OCI-LY7 (cell line): ENCODE results near the gene AKAP13. TPM values are rescaled to one million over a fixed set of nuclear protein-coding genes. Genes with fewer than 3 reads are reported as not detected.

Source experiments
- BruUV-seq: library from RNA; stranded (reverse); fragments of 400-500 nt; replicated peaks from 2 replicates; lab custom pipeline; 2021; lab: Mats Ljungman, UMichigan
- CTCF ChIA-PET: fragments of 300-600 bp; sonication (Branson Sonifier 250); formaldehyde crosslinking; loops from one replicate; lab custom pipeline; 2022; ENCODE audit warnings: antibody characterized with exemption; ENCODE audit not compliant: unreplicated experiment; lab: Charles Lee
- POLR2A ChIA-PET: fragments of 300-600 bp; sonication (Branson Sonifier 250); formaldehyde crosslinking; loops from one replicate; lab custom pipeline; 2022; ENCODE audit warnings: antibody characterized with exemption; lab: Charles Lee
- DNase-seq: peaks from one replicate; pipeline ENCODE4 v3.0.0-alpha.2; 2015; ENCODE audit warnings: low spot score
- H2AFZ ChIP-seq: fragments of 200-600 bp; sonication (generic), shearing (Covaris generic); 2 replicates; pipeline ENCODE4 v1.6.1; 2014; ENCODE audit warnings: mild to moderate bottlenecking, antibody characterized with exemption, low read length, moderate library complexity
- H3K27ac ChIP-seq: fragments of 200-600 bp; sonication (generic); 2 replicates; pipeline ENCODE4 v1.5.1; 2014; ENCODE audit warnings: mixed run types, low read depth, mild to moderate bottlenecking, moderate library complexity, low read length, inconsistent platforms; ENCODE audit not compliant: poor library complexity, severe bottlenecking
- H3K36me3 ChIP-seq: fragments of 200-600 bp; sonication (generic); 2 replicates; pipeline ENCODE4 v1.6.1; 2014; ENCODE audit warnings: mild to moderate bottlenecking, antibody characterized with exemption, low read length, moderate library complexity, mixed read lengths; ENCODE audit not compliant: insufficient read depth
- H3K4me1 ChIP-seq: fragments of 200-600 bp; sonication (generic); 2 replicates; pipeline ENCODE4 v1.5.1; 2014; ENCODE audit warnings: mild to moderate bottlenecking, low read length; ENCODE audit not compliant: insufficient read depth, poor library complexity, severe bottlenecking
- H3K4me2 ChIP-seq: fragments of 200-600 bp; sonication (generic); 2 replicates; pipeline ENCODE4 v1.6.1; 2014; ENCODE audit warnings: mild to moderate bottlenecking, low read length
- H3K4me3 ChIP-seq: fragments of 200-600 bp; sonication (generic); 2 replicates; pipeline ENCODE4 v1.5.1; 2014; ENCODE audit warnings: mild to moderate bottlenecking, low read depth, low read length; ENCODE audit not compliant: poor library complexity, severe bottlenecking
- H3K79me2 ChIP-seq: fragments of 200-600 bp; sonication (generic); 2 replicates; pipeline ENCODE4 v1.6.1; 2016; ENCODE audit warnings: low read depth, mild to moderate bottlenecking, low read length, moderate library complexity, mixed read lengths; ENCODE audit not compliant: insufficient read depth
- H3K9me2 ChIP-seq: fragments of 200-600 bp; sonication (generic); 2 replicates; pipeline ENCODE4 v1.6.1; 2016; ENCODE audit warnings: mild to moderate bottlenecking, low read length, mixed read lengths; ENCODE audit not compliant: insufficient read depth
- H3K9me3 ChIP-seq: fragments of 200-600 bp; sonication (generic); 2 replicates; pipeline ENCODE4 v1.6.1; 2014; ENCODE audit warnings: mild to moderate bottlenecking, mixed run types, low read length, mixed read lengths
- H4K20me1 ChIP-seq: fragments of 200-600 bp; sonication (generic); 2 replicates; pipeline ENCODE4 v1.6.1; 2014; ENCODE audit warnings: mild to moderate bottlenecking, antibody characterized with exemption, low read length, moderate library complexity, mixed read lengths; ENCODE audit not compliant: insufficient read depth
- EZH2phosphoT487 ChIP-seq: fragments of 200-600 bp; sonication (generic); IDR thresholded peaks from 2 replicates; pipeline ENCODE4 v1.6.1; 2018; ENCODE audit warnings: low read depth, borderline replicate concordance, mild to moderate bottlenecking, mixed run types, antibody characterized with exemption, low read length, moderate library complexity, mixed read lengths
- intact Hi-C: fragments of 100-400 bp; cut with micrococcal nuclease; formaldehyde crosslinking; loops from one replicate; pipeline ENCODE4 v1.10.0; 2022; ENCODE audit not compliant: unreplicated experiment
- total RNA-seq, 2 experiments: library from RNA; depleted of rRNA in 1 of 2; stranded (reverse); fragments of >200 nt in 1 of 2; shearing (Covaris generic) in 1 of 2; gene quantifications; 2 replicates each; pipeline ENCODE4 v1.2.3, GENCODE V29; 2014 to 2022
- TF ChIP-seq, protein P1 (sequence below): fragments of 200-600 bp; sonication (generic); conservative IDR thresholded peaks from 2 replicates; pipeline ENCODE4 v1.5.1; 2014; ENCODE audit warnings: mild to moderate bottlenecking, antibody characterized with exemption, low read length, moderate library complexity, mixed read lengths

Gene AKAP13
- total RNA-seq, 2 experiments from 2014 or later, result 140 to 250 TPM

DNA sequence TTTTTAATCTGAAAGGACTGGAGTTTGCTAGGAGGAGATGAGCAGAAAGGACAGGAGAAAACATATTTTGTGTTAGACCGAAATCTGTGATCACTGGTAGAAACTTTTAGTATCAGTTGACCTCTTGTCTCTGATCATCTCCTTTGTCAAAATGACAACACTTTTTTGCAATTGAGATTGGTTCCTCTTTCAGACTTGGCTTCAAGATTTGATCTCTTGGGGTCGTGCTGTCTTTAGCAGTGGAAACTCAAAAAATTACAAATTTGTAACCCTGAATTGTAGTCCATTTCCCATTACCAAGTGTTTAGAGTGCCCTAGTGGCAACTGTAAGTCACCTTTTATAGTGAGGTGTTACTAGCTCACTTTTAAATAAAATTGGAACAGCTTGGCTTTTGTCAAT lies 306.9 kb downstream of the AKAP13 start:
- no TSS peak for BruUV-seq
- Histone ChIP-seq H3K4me2 (peak overlapping the region; percentile 83), H3K9me2 (no peaks in the 10 kb centered on the region), H2AFZ (peak overlapping the region; percentile 11; the same call in 1 of the 2 replicates), H3K27ac (peak overlapping the region; percentile 93), H3K9me3 (no peaks in the 10 kb centered on the region), H3K79me2 (peaks cover 30% of the 10 kb centered on the region), H3K4me1 (peaks cover 64% of the 10 kb centered on the region), H3K4me3 (peak overlapping the region; percentile 3), H4K20me1 (no peaks in the 10 kb centered on the region), H3K36me3 (peaks cover 74% of the 10 kb centered on the region)
- DNase-seq, result peak; percentile 53
- ChIA-PET POLR2A (interaction anchor here (0.6 to 1.2 kb wide), 5 partner anchors 18 to 1057 kb away, joined by 3 to 7 read pairs (median 3); no protein-coding TSS in a partner anchor), CTCF (interaction anchor here (0.6 to 1.0 kb wide), 2 partner anchors 17 to 226 kb away, joined by 3 read pairs; no protein-coding TSS in a partner anchor)
- intact Hi-C loops, result no loop called here
- TF ChIP-seq, protein P1, sequence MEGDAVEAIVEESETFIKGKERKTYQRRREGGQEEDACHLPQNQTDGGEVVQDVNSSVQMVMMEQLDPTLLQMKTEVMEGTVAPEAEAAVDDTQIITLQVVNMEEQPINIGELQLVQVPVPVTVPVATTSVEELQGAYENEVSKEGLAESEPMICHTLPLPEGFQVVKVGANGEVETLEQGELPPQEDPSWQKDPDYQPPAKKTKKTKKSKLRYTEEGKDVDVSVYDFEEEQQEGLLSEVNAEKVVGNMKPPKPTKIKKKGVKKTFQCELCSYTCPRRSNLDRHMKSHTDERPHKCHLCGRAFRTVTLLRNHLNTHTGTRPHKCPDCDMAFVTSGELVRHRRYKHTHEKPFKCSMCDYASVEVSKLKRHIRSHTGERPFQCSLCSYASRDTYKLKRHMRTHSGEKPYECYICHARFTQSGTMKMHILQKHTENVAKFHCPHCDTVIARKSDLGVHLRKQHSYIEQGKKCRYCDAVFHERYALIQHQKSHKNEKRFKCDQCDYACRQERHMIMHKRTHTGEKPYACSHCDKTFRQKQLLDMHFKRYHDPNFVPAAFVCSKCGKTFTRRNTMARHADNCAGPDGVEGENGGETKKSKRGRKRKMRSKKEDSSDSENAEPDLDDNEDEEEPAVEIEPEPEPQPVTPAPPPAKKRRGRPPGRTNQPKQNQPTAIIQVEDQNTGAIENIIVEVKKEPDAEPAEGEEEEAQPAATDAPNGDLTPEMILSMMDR, result peak; percentile 44; the same call in 1 of the 2 replicates
- no peak for TF ChIP-seq EZH2phosphoT487

DNA sequence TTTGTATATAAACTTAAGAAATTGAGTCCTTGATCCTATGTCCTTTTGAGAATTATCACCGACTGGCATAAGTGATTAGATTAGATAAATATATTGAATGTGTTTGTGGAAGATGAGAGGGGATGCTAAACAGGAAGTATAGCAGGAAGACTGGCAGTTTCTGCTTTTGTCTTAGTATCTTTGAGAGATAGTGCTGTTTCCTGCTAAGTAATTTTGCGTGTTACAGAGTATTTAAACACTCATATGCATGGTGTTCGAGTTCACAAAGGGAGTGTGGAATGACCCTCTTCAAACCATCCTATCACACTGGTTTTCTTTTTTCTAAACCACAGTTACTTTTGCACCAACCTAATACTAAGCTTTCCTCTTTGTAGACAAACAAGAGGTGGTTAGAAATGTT lies 308.3 kb downstream of the AKAP13 start:
- H3K27ac ChIP-seq, result peak overlapping the region; percentile 93
- H3K4me2 ChIP-seq, result peak overlapping the region; percentile 83
- no peaks in the 10 kb centered on the region for H4K20me1 ChIP-seq
- peaks cover 38% of the 10 kb centered on the region for H3K79me2 ChIP-seq
- H3K4me1 ChIP-seq, result peaks cover 78% of the 10 kb centered on the region
- TF ChIP-seq, protein P1, result no peak
- no peak for TF ChIP-seq EZH2phosphoT487
- intact Hi-C loops, result no loop called here
- BruUV-seq, result no TSS peak
- ChIA-PET CTCF (interaction anchor here (0.5 to 2.2 kb wide), 4 partner anchors 14 to 112 kb away, joined by 3 to 8 read pairs (median 4); no protein-coding TSS in a partner anchor), POLR2A (interaction anchor here (0.7 to 5.4 kb wide), 6 partner anchors 9 to 288 kb away, joined by 3 to 73 read pairs (median 4); no protein-coding TSS in a partner anchor)
- peak overlapping the region; percentile 47; the same call in 1 of the 2 replicates for H2AFZ ChIP-seq
- peak; percentile 65 for DNase-seq
- H3K9me2 ChIP-seq, result no peaks in the 10 kb centered on the region
- H3K36me3 ChIP-seq, result peaks cover 77% of the 10 kb centered on the region
- H3K4me3 ChIP-seq, result peak overlapping the region; percentile 70
- no peaks in the 10 kb centered on the region for H3K9me3 ChIP-seq

DNA sequence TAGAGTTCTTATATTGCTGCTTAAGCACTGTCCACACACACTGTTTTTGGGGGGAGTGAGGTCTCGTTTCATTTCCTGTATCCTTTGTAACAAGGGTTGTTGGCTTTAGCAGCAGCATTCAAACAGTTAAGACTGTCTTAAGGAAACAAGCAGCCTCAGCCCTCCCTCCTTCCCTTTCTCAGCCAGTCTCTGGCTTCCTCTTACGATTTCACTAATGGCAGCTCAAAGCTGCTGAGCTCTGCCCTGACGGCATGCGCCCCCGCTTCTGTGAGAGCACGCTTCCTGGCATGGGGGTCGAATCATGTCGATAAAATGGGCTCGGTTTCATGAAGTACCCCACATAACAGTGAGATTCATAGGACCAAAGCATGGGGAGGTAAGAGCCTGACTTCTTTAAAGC lies 309.3 kb downstream of the AKAP13 start:
- CTCF ChIA-PET, result interaction anchor here (1.0 to 2.2 kb wide), 3 partner anchors 13 to 22 kb away, joined by 3 to 8 read pairs (median 4); no protein-coding TSS in a partner anchor
- no TSS peak for BruUV-seq

More for the DNA sequence above, 309.3 kb downstream of the AKAP13 start:
- no peaks in the 10 kb centered on the region for H3K9me2 ChIP-seq
- H3K4me2 ChIP-seq, result peak overlapping the region; percentile 83
- POLR2A ChIA-PET, result interaction anchor here (0.7 to 5.4 kb wide), 12 partner anchors 7 to 289 kb away, joined by 3 to 73 read pairs (median 4); no protein-coding TSS in a partner anchor
- H3K27ac ChIP-seq, result peak overlapping the region; percentile 93
- H2AFZ ChIP-seq, result peak overlapping the region; percentile 47; the same call in 1 of the 2 replicates
- peaks cover 77% of the 10 kb centered on the region for H3K36me3 ChIP-seq
- no peaks in the 10 kb centered on the region for H3K9me3 ChIP-seq
- DNase-seq, result peak; percentile 89
- TF ChIP-seq, protein P1, result no peak
- no peak for TF ChIP-seq EZH2phosphoT487
- no peaks in the 10 kb centered on the region for H4K20me1 ChIP-seq
- peaks cover 38% of the 10 kb centered on the region for H3K79me2 ChIP-seq
- intact Hi-C loops, result loop anchor here (2.0 kb wide), 2 partner anchors 17 to 29 kb away; no protein-coding TSS in a partner anchor
- peak overlapping the region; percentile 70 for H3K4me3 ChIP-seq
- peaks cover 82% of the 10 kb centered on the region for H3K4me1 ChIP-seq
